Lung (tissue), 12 donors: Measurements from ENCODE around the gene C19orf85. TPM values are rescaled to one million over a fixed set of nuclear protein-coding genes. Genes with fewer than 3 reads are reported as not detected.

ENCODE experiments used
- ATAC-seq: fragments of 200-7000 bp; cut with Tn5 transposase; one replicate; pipeline ENCODE4 v1.9.1; 2020; ENCODE audit warnings: moderate number of reproducible peaks; ENCODE audit not compliant: insufficient read depth, low FRiP score
- DNase-seq, 3 donors: peaks; one replicate each; pipeline ENCODE4 v3.0.0-alpha.2; 2013 to 2017
- H3K27ac ChIP-seq, 2 donors: one replicate each; pipeline ENCODE4 v1.5.1; 2013; ENCODE audit warnings: mild to moderate bottlenecking in 2 of 2, moderate library complexity in 2 of 2, control low read depth in 1 of 2, inconsistent platforms in 1 of 2, low read depth in 1 of 2, low read length in 1 of 2
- H3K27me3 ChIP-seq, 3 donors: one replicate each; pipeline ENCODE4 v1.5.1; 2013; ENCODE audit warnings: low read length in 2 of 3; ENCODE audit not compliant: control insufficient read depth in 3 of 3, insufficient read depth in 3 of 3
- H3K36me3 ChIP-seq, 4 donors: one replicate each; pipeline ENCODE4 v1.5.1; 2013; ENCODE audit warnings: low read length in 4 of 4, mild to moderate bottlenecking in 1 of 4, moderate library complexity in 1 of 4; ENCODE audit not compliant: control insufficient read depth in 4 of 4, insufficient read depth in 4 of 4
- H3K4me1 ChIP-seq, 5 donors: one replicate each; pipeline ENCODE4 v1.5.1; 2013; ENCODE audit warnings: low read length in 5 of 5, mild to moderate bottlenecking in 2 of 5, moderate library complexity in 1 of 5; ENCODE audit not compliant: control insufficient read depth in 5 of 5, insufficient read depth in 5 of 5
- H3K4me3 ChIP-seq: one replicate; pipeline ENCODE4 v1.5.1; 2013; ENCODE audit warnings: mild to moderate bottlenecking, control low read depth, moderate library complexity
- H3K9ac ChIP-seq, 2 donors: one replicate each; pipeline ENCODE4 v1.5.1; 2013; ENCODE audit warnings: low read length in 2 of 2, control low read depth in 1 of 2; ENCODE audit not compliant: insufficient read depth in 1 of 2
- H3K9me3 ChIP-seq, 4 donors: one replicate each; pipeline ENCODE4 v1.5.1; 2013; ENCODE audit warnings: low read length in 3 of 4, mild to moderate bottlenecking in 1 of 4, moderate library complexity in 1 of 4; ENCODE audit not compliant: control insufficient read depth in 4 of 4, insufficient read depth in 3 of 4
- WGBS, 2 donors: extraction: QIAGEN DNeasy Blood & Tissue Kit; methylation state at CpG; one replicate each; pipeline ENCODE4 v1.1.7; 2013; 5-methylcytosine and 5-hydroxymethylcytosine counted together
- polyA plus RNA-seq, 2 donors: library from polyadenylated mRNA; stranded (reverse); fragments of 200-250 nt; gene quantifications; one replicate each; pipeline ENCODE4 v1.2.1, GENCODE V29; 2013
- total RNA-seq, 2 donors: library from RNA; depleted of rRNA in 1 of 2; stranded (reverse); fragments of >200 nt in 1 of 2; gene quantifications; one replicate each; pipeline ENCODE4 v1.2.1, GENCODE V29; 2014 to 2021
- TF ChIP-seq, protein P1 (sequence below): IDR thresholded peaks from 2 replicates; pipeline ENCODE4 v1.5.1; 2012; ENCODE audit warnings: mild to moderate bottlenecking; ENCODE audit errors: control extremely low read depth, extremely low read depth
- donor health status: control.
- donor health status: control.
- donor health status: Bipolar disorder and iron deficiency.
- donor health status: healthy.
- donor health status: DM: yes; HTN: yes; CAD: no.

Gene C19orf85
- total and polyA plus RNA-seq, 4 donors = not detected

DNA sequence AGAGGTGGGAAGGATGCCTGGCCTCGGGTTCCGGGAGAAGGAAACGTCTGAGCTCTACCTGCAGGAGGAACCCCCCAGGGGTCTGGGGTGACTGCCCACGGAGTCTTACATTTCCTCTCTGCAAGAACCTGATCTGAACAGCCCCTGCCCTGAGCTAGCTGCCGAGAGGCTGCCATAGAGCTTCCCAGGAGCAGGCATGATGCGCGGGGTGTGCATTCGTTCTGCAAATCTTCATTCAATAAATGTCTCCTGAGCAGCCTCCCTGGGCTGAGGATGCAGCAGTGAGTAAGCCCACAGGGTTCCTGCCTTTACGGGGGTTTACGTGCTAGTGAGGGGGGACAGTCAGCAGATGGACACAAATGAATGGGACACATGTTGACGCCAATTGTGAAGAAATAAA is 19.9 kb downstream of the C19orf85 start:
- WGBS, 2 donors = 42 to 47% methylated on average over 11 of the region's 11 CpGs
- TF ChIP-seq, protein P1, sequence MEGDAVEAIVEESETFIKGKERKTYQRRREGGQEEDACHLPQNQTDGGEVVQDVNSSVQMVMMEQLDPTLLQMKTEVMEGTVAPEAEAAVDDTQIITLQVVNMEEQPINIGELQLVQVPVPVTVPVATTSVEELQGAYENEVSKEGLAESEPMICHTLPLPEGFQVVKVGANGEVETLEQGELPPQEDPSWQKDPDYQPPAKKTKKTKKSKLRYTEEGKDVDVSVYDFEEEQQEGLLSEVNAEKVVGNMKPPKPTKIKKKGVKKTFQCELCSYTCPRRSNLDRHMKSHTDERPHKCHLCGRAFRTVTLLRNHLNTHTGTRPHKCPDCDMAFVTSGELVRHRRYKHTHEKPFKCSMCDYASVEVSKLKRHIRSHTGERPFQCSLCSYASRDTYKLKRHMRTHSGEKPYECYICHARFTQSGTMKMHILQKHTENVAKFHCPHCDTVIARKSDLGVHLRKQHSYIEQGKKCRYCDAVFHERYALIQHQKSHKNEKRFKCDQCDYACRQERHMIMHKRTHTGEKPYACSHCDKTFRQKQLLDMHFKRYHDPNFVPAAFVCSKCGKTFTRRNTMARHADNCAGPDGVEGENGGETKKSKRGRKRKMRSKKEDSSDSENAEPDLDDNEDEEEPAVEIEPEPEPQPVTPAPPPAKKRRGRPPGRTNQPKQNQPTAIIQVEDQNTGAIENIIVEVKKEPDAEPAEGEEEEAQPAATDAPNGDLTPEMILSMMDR = no peak

DNA sequence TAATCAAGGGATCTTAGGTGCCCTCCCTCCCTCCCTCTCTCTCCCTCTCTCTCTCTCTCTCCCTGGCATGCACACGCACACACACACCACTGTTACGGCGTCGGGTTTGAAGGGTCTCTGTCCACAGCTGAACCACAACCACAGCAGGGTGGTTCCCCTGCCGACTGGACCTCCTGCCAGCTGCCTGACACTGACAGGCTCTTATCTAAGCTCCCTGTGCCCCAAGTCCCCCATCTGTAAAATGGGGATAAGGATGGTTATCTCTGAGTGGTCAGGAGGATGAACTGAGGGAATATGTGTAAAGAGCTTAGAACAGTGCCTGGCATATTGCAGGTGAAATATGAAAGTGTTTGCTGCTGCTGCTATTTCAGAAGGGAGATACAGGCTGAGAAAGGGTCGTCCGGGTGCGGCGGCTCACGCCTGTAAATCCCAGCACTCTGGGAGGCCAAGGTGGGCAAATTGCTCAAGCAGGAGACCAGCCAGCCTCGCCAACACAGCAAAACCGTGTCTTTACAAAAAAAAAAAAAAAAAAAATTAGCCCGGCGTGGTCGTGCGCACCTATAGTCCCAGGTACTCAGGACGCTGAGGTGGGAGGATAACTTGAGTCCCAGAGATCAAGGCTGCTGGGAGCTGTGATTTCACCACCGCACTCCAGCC is 20.6 kb downstream of the C19orf85 start:
- TF ChIP-seq, protein P1 = no peak
- peaks cover 0 to 9% (median 0%) of the 10 kb centered on the region in 4 donors for H3K9me3 ChIP-seq
- DNase-seq (no peak), ATAC-seq (no peak)
- H3K4me1 ChIP-seq = peaks cover 0 to 11% (median 0%) of the 10 kb centered on the region in 5 donors
- H3K9ac ChIP-seq = no peak overlapping the region
- no peaks in the 10 kb centered on the region for H3K36me3 ChIP-seq
- 34 to 37% methylated on average over 18 of the region's 18 CpGs for WGBS, 2 donors
- peaks cover 12 to 79% (median 50%) of the 10 kb centered on the region in 3 donors for H3K27me3 ChIP-seq
- H3K27ac ChIP-seq = no peak overlapping the region
- no peak overlapping the region for H3K4me3 ChIP-seq

More for the DNA sequence above, 19.9 kb downstream of the C19orf85 start:
- Histone ChIP-seq H3K4me1 (peaks cover 0 to 11% (median 0%) of the 10 kb centered on the region in 5 donors), H3K27me3 (peaks cover 12 to 80% (median 49%) of the 10 kb centered on the region in 3 donors), H3K27ac (no peak overlapping the region), H3K36me3 (no peaks in the 10 kb centered on the region), H3K9ac (no peak overlapping the region), H3K9me3 (peaks cover 0 to 8% (median 0%) of the 10 kb centered on the region in 4 donors), H3K4me3 (no peak overlapping the region)
- ATAC-seq (no peak), DNase-seq (no peak)

DNA sequence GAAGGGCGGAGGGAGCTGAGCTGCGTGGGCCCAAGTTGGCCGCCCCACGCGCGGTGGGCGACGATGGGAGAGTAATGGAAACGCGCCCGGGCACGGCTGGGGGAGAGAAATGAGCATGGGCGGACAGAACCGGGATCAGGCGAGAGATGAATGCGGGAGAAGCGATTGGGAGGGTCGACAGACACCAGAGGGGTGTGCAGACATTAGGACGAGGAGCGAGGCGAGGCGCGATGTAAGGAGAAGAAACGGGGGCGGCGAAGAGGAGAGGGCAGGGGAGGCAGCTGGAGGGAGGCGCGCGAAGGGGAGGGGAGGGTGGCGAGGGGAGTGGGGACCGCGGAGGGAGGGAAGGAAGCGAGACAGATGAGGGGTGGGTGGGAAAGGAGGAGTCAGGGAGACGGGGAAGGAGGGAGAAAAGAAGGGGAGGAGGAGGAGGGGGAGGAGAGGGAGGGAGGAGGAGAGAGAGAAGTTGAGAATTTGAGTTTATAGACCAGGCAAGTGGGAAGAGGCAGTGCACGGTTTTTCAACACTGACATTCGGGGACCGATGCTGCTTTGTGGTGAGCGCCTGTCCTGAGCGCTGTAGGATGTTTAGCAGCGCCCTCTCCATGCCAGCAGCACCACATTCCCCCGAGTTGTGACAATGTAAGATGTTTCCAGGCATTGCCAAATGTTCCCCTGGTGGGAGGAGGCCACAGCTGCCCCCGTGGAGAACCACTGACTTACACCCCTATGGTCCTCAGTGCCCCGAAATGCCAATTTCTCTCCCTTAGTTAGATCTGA is 21.3 kb downstream of the C19orf85 start, which contains the start of gene SHISA7:
TSS of gene SHISA7 (minus strand) at position 256 of the 779 bp plus-strand sequence. CDS start 437 bp downstream, outside the sequence.
- no peak within 1 kb of the TSS for H3K9ac ChIP-seq
- DNase-seq (no peak), ATAC-seq (no peak)
- H3K4me1 ChIP-seq = peaks cover 0 to 11% (median 0%) of the 10 kb centered on the region in 5 donors
- no peaks in the 10 kb centered on the region for H3K36me3 ChIP-seq
- peaks cover 0 to 10% (median 0%) of the 10 kb centered on the region in 4 donors for H3K9me3 ChIP-seq
- H3K27ac ChIP-seq = no peak within 1 kb of the TSS
- TF ChIP-seq, protein P1 = no peak
- 3% methylated on average over 43 of the region's 43 CpGs for WGBS, 2 donors
- no peak within 1 kb of the TSS for H3K4me3 ChIP-seq
- H3K27me3 ChIP-seq = peaks cover 12 to 84% (median 51%) of the 10 kb centered on the region in 3 donors
